Osteoblast (primary cell): ENCODE measurements around the gene MARVELD1. TPM values are rescaled to one million over a fixed set of nuclear protein-coding genes. Genes with fewer than 3 reads are reported as not detected.
"Not testable (repeated sequence)": the region's sequence is repeated elsewhere in the genome, so short reads cannot be mapped to it uniquely, and the experiment has no call there.

Experiments used
- DNase-seq: peaks from one replicate; pipeline ENCODE4 v3.0.0; 2011; ENCODE audit warnings: low spot score, mixed read lengths; ENCODE audit not compliant: insufficient read length; ENCODE audit errors: missing footprints
- H2AFZ ChIP-seq: 2 replicates; pipeline ENCODE4 v1.6.0; 2011; ENCODE audit warnings: mild to moderate bottlenecking, low read length
- H3K27ac ChIP-seq: 2 replicates; pipeline ENCODE4 v1.5.1; 2011; ENCODE audit warnings: mild to moderate bottlenecking, low read depth, low read length, moderate library complexity
- H3K27me3 ChIP-seq: 2 replicates; pipeline ENCODE4 v1.6.0; 2012; ENCODE audit warnings: mild to moderate bottlenecking, control low read depth, inconsistent platforms, low read length, moderate library complexity; ENCODE audit not compliant: insufficient read depth
- H3K36me3 ChIP-seq: 2 replicates; pipeline ENCODE4 v1.5.1; 2011; ENCODE audit warnings: mild to moderate bottlenecking, low read length, control low read depth, moderate library complexity; ENCODE audit not compliant: insufficient read depth
- H3K4me1 ChIP-seq: 2 replicates; pipeline ENCODE4 v1.5.1; 2011; ENCODE audit warnings: mild to moderate bottlenecking, low read length, control low read depth, moderate library complexity; ENCODE audit not compliant: insufficient read depth
- H3K4me2 ChIP-seq: 2 replicates; pipeline ENCODE4 v1.6.0; 2011; ENCODE audit warnings: mild to moderate bottlenecking, low read length; ENCODE audit not compliant: insufficient read depth
- H3K4me3 ChIP-seq: fragments of 200-600 bp; sonication (generic); 3 replicates; pipeline ENCODE4 v1.5.1; 2012; ENCODE audit warnings: mild to moderate bottlenecking, low read length, inconsistent platforms; ENCODE audit not compliant: insufficient read depth
- H3K79me2 ChIP-seq: 2 replicates; pipeline ENCODE4 v1.6.0; 2012; ENCODE audit warnings: mild to moderate bottlenecking, low read length, control low read depth, inconsistent platforms; ENCODE audit not compliant: insufficient read depth
- H3K9me3 ChIP-seq: 2 replicates; pipeline ENCODE4 v1.5.1; 2011; ENCODE audit warnings: low read depth, low read length, control low read depth
- H4K20me1 ChIP-seq: 2 replicates; pipeline ENCODE4 v1.6.0; 2012; ENCODE audit warnings: mild to moderate bottlenecking, low read length, control low read depth; ENCODE audit not compliant: insufficient read depth
- CTCF ChIP-seq: IDR thresholded peaks from 2 replicates; pipeline ENCODE4 v1.5.1; 2011; ENCODE audit warnings: mild to moderate bottlenecking, low read depth, low read length, moderate library complexity; ENCODE audit errors: extremely low read depth
- total RNA-seq: library from RNA; depleted of rRNA; stranded (reverse); fragments of >200 nt; gene quantifications from 2 replicates; pipeline ENCODE4 v1.2.3, GENCODE V29; 2012

Gene MARVELD1
- total RNA-seq, 1 donor = 57.5 TPM

- TF ChIP-seq CTCF = no peak
Observed at GRCh38 chr10:97679594-97679993, 33.9 kb upstream of the MARVELD1 start.

GRCh38 chr10:97682042-97682441 is 31.5 kb upstream of the MARVELD1 start:
- H3K9me3 ChIP-seq = no peaks in the 10 kb centered on the region
- H3K4me2 ChIP-seq = no peak overlapping the region
- peaks cover 19% of the 10 kb centered on the region for H3K36me3 ChIP-seq
- peaks cover 32% of the 10 kb centered on the region for H3K4me1 ChIP-seq
- H2AFZ ChIP-seq = no peak overlapping the region
- peaks cover 28% of the 10 kb centered on the region for H4K20me1 ChIP-seq
- H3K27me3 ChIP-seq = no peaks in the 10 kb centered on the region
- no peak overlapping the region for H3K4me3 ChIP-seq
- no peak for TF ChIP-seq CTCF
- H3K27ac ChIP-seq = no peak overlapping the region
- peak; percentile 53 for DNase-seq
- peaks cover 91% of the 10 kb centered on the region for H3K79me2 ChIP-seq

More at GRCh38 chr10:97679594-97679993, 33.9 kb upstream of the MARVELD1 start:
- H3K27ac ChIP-seq = no peak overlapping the region
- peaks cover 14% of the 10 kb centered on the region for H3K4me1 ChIP-seq
- no peaks in the 10 kb centered on the region for H3K9me3 ChIP-seq
- H3K27me3 ChIP-seq = no peaks in the 10 kb centered on the region
- peaks cover 43% of the 10 kb centered on the region for H3K36me3 ChIP-seq
- no peak overlapping the region for H2AFZ ChIP-seq
- no peak overlapping the region for H3K4me2 ChIP-seq
- H3K4me3 ChIP-seq = no peak overlapping the region
- DNase-seq = no peak
- peaks cover 22% of the 10 kb centered on the region for H4K20me1 ChIP-seq
- H3K79me2 ChIP-seq = peaks cover 70% of the 10 kb centered on the region

- Histone ChIP-seq H3K4me3 (peak overlapping the region; percentile 89), H3K4me1 (peaks cover 45% of the 10 kb centered on the region), H4K20me1 (peaks cover 24% of the 10 kb centered on the region), H3K9me3 (no peaks in the 10 kb centered on the region), H3K27ac (peak overlapping the region; percentile 96), H2AFZ (peak overlapping the region; percentile 38), H3K36me3 (peaks cover 5% of the 10 kb centered on the region), H3K4me2 (peak overlapping the region; percentile 91), H3K27me3 (no peaks in the 10 kb centered on the region), H3K79me2 (peaks cover 74% of the 10 kb centered on the region)
- DNase-seq = peak; percentile 92
- TF ChIP-seq CTCF = no peak
Observed at GRCh38 chr10:97683556-97684367, 29.8 kb upstream of the MARVELD1 start.

GRCh38 chr10:97684368-97684713 is 29.2 kb upstream of the MARVELD1 start:
- H3K9me3 ChIP-seq, H3K36me3 ChIP-seq, DNase-seq, H3K27me3 ChIP-seq: not testable (repeated sequence)
- Histone ChIP-seq H3K4me3 (peak overlapping the region; percentile 89), H3K4me2 (peak overlapping the region; percentile 91), H3K4me1 (peaks cover 51% of the 10 kb centered on the region), H3K27ac (peak overlapping the region; percentile 96), H3K79me2 (peaks cover 70% of the 10 kb centered on the region), H2AFZ (peak overlapping the region; percentile 38), H4K20me1 (peaks cover 24% of the 10 kb centered on the region)
